Common myeloid progenitor, CD34-positive (primary cell): ENCODE results near the gene SELENOV.

Experiments
- CTCF ChIA-PET: fragments of 350-600 bp; sonication (Branson Sonifier 250); formaldehyde crosslinking; loops from one replicate; lab custom pipeline; 2021; ENCODE audit warnings: antibody characterized with exemption; lab: Charles Lee
- POLR2A ChIA-PET: fragments of 350-600 bp; sonication (Branson Sonifier 250); formaldehyde crosslinking; loops from one replicate; lab custom pipeline; 2021; ENCODE audit warnings: antibody characterized with exemption; lab: Charles Lee
- DNase-seq, 3 donors: peaks; one replicate each; pipeline versions ENCODE4 v3.0.0 to v3.0.0-alpha.2; 2013
- H3K27ac ChIP-seq, 2 experiments: 1 replicate in 1 of 2; 2 replicates in 1 of 2; pipeline ENCODE4 v1.7.0; 2013; ENCODE audit warnings: inconsistent platforms in 2 of 2, low read length in 2 of 2, mild to moderate bottlenecking in 2 of 2, low read depth in 1 of 2, moderate library complexity in 1 of 2; ENCODE audit not compliant: severe bottlenecking in 2 of 2, insufficient read depth in 1 of 2, poor library complexity in 1 of 2
- H3K27me3 ChIP-seq, 5 experiments: replicated peaks in 2 of 5; 1 replicate in 3 of 5; 2 replicates in 2 of 5; pipeline versions ENCODE4 v1.6.1 to v1.7.0; 2013; ENCODE audit warnings: low read length in 4 of 5, mild to moderate bottlenecking in 2 of 5, moderate library complexity in 2 of 5, inconsistent platforms in 1 of 5; ENCODE audit not compliant: insufficient read depth in 5 of 5, control insufficient read depth in 4 of 5
- H3K36me3 ChIP-seq, 4 experiments: 1 replicate in 2 of 4; 2 replicates in 2 of 4; pipeline versions ENCODE4 v1.6.1 to v1.7.0; 2013; ENCODE audit warnings: low read length in 3 of 4, control low read depth in 1 of 4, mild to moderate bottlenecking in 1 of 4; ENCODE audit not compliant: control insufficient read depth in 4 of 4, insufficient read depth in 4 of 4
- H3K4me1 ChIP-seq, 4 experiments: 1 replicate in 3 of 4; 2 replicates in 1 of 4; pipeline versions ENCODE4 v1.6.1 to v1.7.1; 2013; ENCODE audit warnings: low read length in 3 of 4, mild to moderate bottlenecking in 3 of 4, control low read depth in 1 of 4, inconsistent platforms in 1 of 4, moderate library complexity in 1 of 4; ENCODE audit not compliant: control insufficient read depth in 4 of 4, insufficient read depth in 4 of 4; ENCODE audit errors: control extremely low read depth in 1 of 4
- H3K4me3 ChIP-seq, 7 experiments: 1 replicate in 4 of 7; 2 replicates in 3 of 7; pipeline versions ENCODE4 v1.5.1 to v1.7.0; 2013; ENCODE audit warnings: mild to moderate bottlenecking in 7 of 7, low read length in 6 of 7, moderate library complexity in 6 of 7, inconsistent platforms in 2 of 7, low read depth in 2 of 7, control low read depth in 1 of 7; ENCODE audit not compliant: insufficient read depth in 4 of 7, control insufficient read depth in 1 of 7; ENCODE audit errors: extremely low read depth in 1 of 7
- H3K9me3 ChIP-seq, 5 experiments: 1 replicate in 4 of 5; 2 replicates in 1 of 5; pipeline versions ENCODE4 v1.6.1 to v1.7.1; 2013; ENCODE audit warnings: low read length in 4 of 5, mild to moderate bottlenecking in 2 of 5, inconsistent platforms in 1 of 5, low read depth in 1 of 5, moderate library complexity in 1 of 5; ENCODE audit not compliant: control insufficient read depth in 4 of 5, insufficient read depth in 2 of 5; ENCODE audit errors: control extremely low read depth in 1 of 5
- WGBS: methylation state at CpG from one replicate; pipeline ENCODE4 v1.1.5; 2013; ENCODE audit not compliant: insufficient coverage; 5-methylcytosine and 5-hydroxymethylcytosine counted together

The SELENOV gene

DNA sequence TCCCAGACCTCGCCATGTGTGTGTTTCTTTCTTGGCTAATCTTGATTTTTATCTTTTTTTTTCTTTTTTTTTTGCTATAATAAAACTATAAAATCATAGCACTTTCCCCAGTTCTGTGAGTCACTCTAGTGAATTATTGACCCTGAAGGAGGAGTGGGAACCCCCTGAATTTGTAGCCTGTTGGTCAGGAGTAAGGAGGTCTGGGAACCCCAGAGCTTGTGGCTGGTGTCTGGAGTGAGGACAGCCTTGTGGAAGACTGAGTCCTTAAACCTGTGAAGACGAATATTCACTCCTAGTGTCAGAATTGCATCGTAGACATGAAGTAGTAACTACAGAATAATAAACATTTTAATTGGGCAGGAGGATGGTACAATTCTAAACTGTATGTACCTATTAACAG lies 10.3 kb downstream of the SELENOV start:
- H3K36me3 ChIP-seq: no peaks in the 10 kb centered on the region
- H3K27ac ChIP-seq: no peak overlapping the region
- no peaks in the 10 kb centered on the region for H3K9me3 ChIP-seq
- no peak overlapping the region for H3K4me3 ChIP-seq
- no peaks in the 10 kb centered on the region for H3K27me3 ChIP-seq
- no peak for DNase-seq
- no peaks in the 10 kb centered on the region for H3K4me1 ChIP-seq
- CTCF ChIA-PET: interaction anchor here (1.2 to 1.3 kb wide), 2 partner anchors 9 to 90 kb away, joined by 3 to 4 read pairs; partner anchors contain the start of gene RPS16
- WGBS: no CpG with 5 or more reads among the region's 3 CpGs
- POLR2A ChIA-PET: no interaction called here

DNA sequence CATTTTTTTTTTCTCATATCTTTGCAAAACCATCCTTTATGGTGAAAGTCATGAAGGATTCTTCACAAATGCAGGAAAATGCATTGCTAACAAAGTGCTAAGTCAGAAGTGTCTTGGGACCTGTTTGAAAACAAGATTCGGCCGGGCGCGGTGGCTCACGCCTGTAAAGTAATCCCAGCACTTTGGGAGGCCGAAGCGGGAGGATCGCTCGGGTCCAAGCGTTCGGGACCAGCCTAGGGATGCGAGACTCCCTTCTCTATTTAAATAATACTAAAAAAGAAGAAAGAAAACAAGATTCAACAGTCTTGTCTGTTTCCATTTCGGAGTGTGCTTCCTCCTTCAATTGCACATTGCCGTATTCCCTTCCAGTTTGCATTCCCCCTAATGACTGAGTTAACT lies 16.9 kb downstream of the SELENOV start:
- ChIA-PET CTCF (interaction anchor here (0.8 to 4.7 kb wide), 8 partner anchors 11 to 91 kb away, joined by 3 to 46 read pairs (median 8); no protein-coding TSS in a partner anchor), POLR2A (no interaction called here)
- Histone ChIP-seq H3K4me3 (peak overlapping the region; percentile 71 to 95 (median 87)), H3K27me3 (no peaks in the 10 kb centered on the region), H3K4me1 (peaks cover 3 to 11% (median 8%) of the 10 kb centered on the region in 4 experiments), H3K36me3 (no peaks in the 10 kb centered on the region), H3K27ac (peak overlapping the region; percentile 70 to 85), H3K9me3 (no peaks in the 10 kb centered on the region)
- WGBS: 70% methylated on average over 14 of the region's 14 CpGs
- no peak for DNase-seq

DNA sequence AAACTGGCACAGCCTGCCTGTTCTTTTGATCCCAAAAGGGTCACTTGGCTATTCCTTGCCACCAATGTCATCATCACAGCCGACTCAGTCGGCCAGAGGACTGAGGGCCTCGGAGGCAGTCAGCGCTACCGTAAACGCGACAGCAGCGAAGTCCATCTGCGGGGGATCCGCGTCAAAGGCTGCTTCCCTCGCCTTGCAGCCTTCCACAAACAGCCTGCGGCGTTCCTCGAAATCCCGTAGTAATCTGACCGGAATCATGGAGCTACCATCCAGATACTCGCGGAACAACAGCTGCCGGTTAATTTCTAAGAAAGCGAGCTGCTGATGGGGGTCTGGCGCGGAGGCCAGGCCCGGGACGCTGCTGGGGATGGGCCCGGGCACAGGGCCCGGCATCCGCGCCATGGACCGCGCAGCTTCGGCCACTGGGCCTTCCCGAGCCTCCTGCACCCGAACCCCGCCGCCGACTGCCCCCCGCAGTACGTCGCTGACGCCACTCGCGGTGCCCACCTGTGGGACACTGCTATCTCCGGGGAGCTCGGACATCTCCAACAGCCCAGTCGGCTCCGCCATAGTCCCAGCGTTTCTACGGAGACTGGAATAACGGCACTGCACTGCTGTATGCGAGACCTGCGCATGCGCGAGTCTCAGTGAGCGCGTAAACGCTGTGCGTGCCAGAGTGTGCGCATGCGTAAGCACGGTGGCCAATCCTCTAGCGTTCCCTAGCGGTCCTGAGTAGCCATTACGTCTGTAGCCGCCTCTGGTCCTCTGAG lies 17.5 kb downstream of the SELENOV start, which contains the start of gene EID2B:
Gene EID2B, minus strand, starts transcription at position 620 of the 770 bp plus-strand sequence. Its CDS starts 50 bp downstream, at position 570.
- Histone ChIP-seq H3K9me3 (no peaks in the 10 kb centered on the region), H3K27ac (peak within 1 kb of the TSS; percentile 70 to 85), H3K4me3 (peak within 1 kb of the TSS; percentile 71 to 95 (median 87)), H3K36me3 (no peaks in the 10 kb centered on the region), H3K27me3 (no peaks in the 10 kb centered on the region), H3K4me1 (peaks cover 3 to 11% (median 8%) of the 10 kb centered on the region in 4 experiments)
- ChIA-PET CTCF (interaction anchor here (0.6 to 4.7 kb wide), 14 partner anchors 11 to 284 kb away, joined by 3 to 46 read pairs (median 4); no protein-coding TSS in a partner anchor), POLR2A (interaction anchor here (1.1 kb wide), 1 partner anchor 58 kb away, joined by 7 read pairs; no protein-coding TSS in a partner anchor)
- peak; percentile 94 to 98 (median 95) for DNase-seq
- under 1% methylated on average over 59 of the region's 65 CpGs for WGBS

DNA sequence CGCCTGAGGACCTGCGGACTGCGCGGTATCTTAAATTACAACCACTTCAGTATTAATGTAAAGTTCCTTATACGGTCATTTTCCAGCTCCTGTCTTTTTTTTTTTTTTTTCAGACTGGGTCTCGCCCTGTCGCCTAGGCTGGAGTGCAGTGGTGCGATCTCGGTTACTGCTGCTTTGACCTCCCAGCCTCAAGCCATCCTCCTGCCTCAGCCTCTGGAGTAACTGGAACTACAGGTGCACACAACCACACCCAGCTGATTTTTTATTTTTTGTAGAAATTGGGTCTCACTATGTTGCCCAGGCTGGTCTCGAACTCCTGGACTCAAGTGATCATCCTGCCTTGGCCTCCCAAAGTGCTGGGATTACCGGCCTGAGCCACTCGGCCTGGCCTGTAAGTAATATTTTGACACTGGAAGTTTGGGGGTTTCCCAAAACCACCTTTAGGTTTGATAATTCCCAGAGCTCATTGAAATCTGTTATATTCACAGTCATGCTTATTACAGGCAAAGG lies 18.1 kb downstream of the SELENOV start:
- ChIA-PET CTCF (interaction anchor here (0.6 to 4.7 kb wide), 14 partner anchors 8 to 284 kb away, joined by 3 to 46 read pairs (median 4); partner anchors contain the start of gene SELENOV), POLR2A (interaction anchor here (1.1 kb wide), 2 partner anchors 59 to 97 kb away, joined by 3 to 7 read pairs; partner anchors contain the start of gene RPS16)

DNA sequence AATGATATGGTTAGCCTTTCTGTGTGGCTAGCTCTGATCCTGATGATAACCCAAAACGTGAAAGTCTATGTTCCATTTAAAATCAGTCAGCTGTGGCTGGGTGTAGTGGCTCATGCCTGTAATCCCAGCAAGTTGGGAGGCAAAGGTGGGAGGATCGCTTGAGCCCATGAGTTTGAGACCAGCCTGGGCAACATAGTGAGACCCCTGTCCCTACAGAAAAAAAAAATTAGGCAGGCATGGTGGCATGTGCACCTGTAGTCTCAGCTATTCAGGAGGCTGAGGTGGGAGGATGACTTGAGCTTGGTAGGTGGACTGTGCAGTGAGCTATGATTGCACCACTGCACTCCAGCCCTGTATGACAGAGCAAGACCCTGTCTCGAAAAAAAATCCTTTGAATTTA lies 18.9 kb downstream of the SELENOV start:
- Histone ChIP-seq H3K4me3 (no peak overlapping the region), H3K27me3 (no peaks in the 10 kb centered on the region), H3K27ac (no peak overlapping the region), H3K4me1 (peaks cover 6 to 17% (median 12%) of the 10 kb centered on the region in 4 experiments), H3K36me3 (no peaks in the 10 kb centered on the region), H3K9me3 (no peaks in the 10 kb centered on the region)
- ChIA-PET CTCF (interaction anchor here (0.9 to 4.7 kb wide), 12 partner anchors 9 to 106 kb away, joined by 3 to 46 read pairs (median 4); partner anchors contain the start of gene SELENOV), POLR2A (interaction anchor here (1.1 kb wide), 1 partner anchor 98 kb away, joined by 3 read pairs; the partner anchor contains the start of gene RPS16)
- no peak for DNase-seq
- 95% methylated on average over 3 of the region's 3 CpGs for WGBS

More for the DNA sequence above, 18.1 kb downstream of the SELENOV start:
- 0% methylated on average over 4 of the region's 12 CpGs for WGBS
- peak overlapping the region in 5 of 7 experiments; percentile 81 to 95 (median 89) for H3K4me3 ChIP-seq
- no peak overlapping the region for H3K27ac ChIP-seq
- no peaks in the 10 kb centered on the region for H3K36me3 ChIP-seq
- H3K27me3 ChIP-seq: no peaks in the 10 kb centered on the region
- peaks cover 3 to 11% (median 8%) of the 10 kb centered on the region in 4 experiments for H3K4me1 ChIP-seq
- H3K9me3 ChIP-seq: no peaks in the 10 kb centered on the region
- no peak for DNase-seq

DNA sequence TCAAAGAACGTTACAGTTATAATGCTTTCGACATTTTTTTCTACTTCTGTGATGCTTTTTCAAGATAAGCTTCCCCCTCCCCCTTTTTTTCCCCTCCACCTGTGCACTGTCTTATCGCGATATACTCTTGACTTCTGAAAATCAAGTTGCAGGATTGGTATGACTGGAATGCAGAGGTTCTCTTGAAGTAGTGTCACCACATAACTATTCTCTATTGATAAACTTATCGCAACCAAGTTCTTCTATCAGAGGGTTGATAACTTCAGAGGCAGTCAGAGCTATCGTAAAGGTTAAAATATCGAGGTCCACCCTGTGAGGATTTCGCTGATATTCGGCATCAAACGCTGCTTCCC lies 24.2 kb downstream of the SELENOV start:
- ChIA-PET POLR2A (interaction anchor here (1.2 kb wide), 1 partner anchor 137 kb away, joined by 3 read pairs; no protein-coding TSS in a partner anchor), CTCF (interaction anchor here (0.8 to 1.2 kb wide), 2 partner anchors 70 to 685 kb away, joined by 3 read pairs; no protein-coding TSS in a partner anchor)
- DNase-seq: no peak
- peaks cover 8 to 28% (median 15%) of the 10 kb centered on the region in 4 experiments for H3K4me1 ChIP-seq
- peak overlapping the region; percentile 46 to 88 for H3K27ac ChIP-seq
- no peaks in the 10 kb centered on the region for H3K9me3 ChIP-seq
- H3K27me3 ChIP-seq: no peaks in the 10 kb centered on the region
- peak overlapping the region; percentile 67 to 97 (median 92) for H3K4me3 ChIP-seq
- no peaks in the 10 kb centered on the region for H3K36me3 ChIP-seq
- 4% methylated on average over 7 of the region's 10 CpGs for whole genome bisulfite sequencing
